NCI-H526 treated with DMSO at 0.1 percent for 48 hours (cell line): ENCODE data around the gene NUDT4.

Experiments
- DNase-seq: peaks from one replicate; lab custom pipeline; 2025; lab: John Stamatoyannopoulos, UW

Gene NUDT4

GRCh38 chr12:93377252-93378195 is at the start of gene NUDT4:
TSS of gene NUDT4 (plus strand) at chr12:93377925. CDS start at chr12:93378323, 398 bp downstream.
- peak; percentile 83 for DNase-seq

DNA sequence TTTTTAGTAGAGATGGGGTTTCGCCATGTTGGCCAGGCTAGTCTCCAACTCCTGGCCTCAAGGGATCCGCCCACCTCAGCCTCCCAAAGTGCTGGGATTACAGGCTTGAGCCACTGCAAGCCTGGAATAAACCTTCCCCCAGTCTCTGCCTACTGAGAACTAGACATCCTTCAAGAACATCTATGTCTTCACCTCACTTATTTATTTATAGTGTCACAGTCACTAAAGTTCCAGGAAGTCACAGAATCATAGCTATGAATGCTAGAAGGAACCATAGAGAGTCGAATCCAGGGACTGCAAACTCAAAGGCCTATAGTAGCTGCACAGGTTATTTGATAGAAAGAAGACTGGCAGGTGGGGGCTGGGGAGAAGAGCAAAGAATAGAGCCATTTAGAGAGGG is 44.7 kb upstream of the NUDT4 start:
- no peak for DNase-seq

GRCh38 chr12:93333828-93334227 is 43.9 kb upstream of the NUDT4 start:
- no peak for DNase-seq

DNA sequence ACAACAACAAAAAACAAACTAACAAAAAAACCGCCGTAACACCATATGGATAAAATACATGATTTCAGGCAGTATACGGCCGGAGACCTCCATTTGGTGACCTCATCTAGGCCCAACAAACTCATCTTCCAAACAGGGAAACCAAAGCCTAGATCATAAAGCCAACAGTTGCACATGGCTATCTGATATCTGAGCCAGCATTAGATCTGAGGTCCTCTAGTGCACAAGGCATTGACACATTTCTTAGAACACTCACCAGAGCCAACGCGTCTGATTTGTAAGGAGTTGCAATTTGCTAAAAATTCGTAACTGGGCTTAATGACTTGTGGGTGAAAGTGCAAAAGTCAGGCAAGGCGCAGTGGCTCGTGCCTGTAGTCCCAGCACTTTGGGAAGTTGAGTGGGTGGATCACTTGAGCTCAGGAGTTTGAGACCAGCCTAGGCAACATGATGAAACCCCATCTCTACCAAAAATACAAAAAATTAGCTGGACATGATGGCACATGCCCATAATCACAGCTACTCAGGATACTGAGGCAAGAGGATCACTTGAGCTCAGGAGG is 42.0 kb upstream of the NUDT4 start:
- DNase-seq: no peak

DNA sequence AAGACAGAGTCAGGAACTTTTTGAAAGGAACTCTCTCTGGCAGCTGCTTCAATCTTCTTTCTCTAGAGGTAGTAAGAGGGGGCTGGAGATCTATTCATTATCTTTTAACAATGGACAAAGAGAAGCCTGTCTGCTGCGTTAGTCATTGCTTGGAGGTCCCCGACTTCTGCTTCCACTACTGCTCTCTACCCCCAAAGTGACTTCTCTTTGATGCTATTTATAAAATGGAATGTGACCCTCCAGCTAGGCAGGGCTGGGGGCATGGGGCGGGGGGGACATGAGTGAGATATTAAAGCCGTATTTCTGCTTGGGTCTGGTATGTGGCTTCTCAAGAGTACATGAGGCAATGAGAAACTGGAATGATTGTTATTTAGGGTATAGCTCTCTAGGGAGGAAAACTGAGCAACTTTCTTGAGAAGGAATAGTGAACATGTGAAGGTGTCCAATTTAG is 41.4 kb upstream of the NUDT4 start:
- no peak for DNase-seq

- no peak for DNase-seq
These were observed 39.1 kb upstream of the NUDT4 start for GRCh38 chr12:93338598-93338997.

GRCh38 chr12:93339695-93340094 is 38.0 kb upstream of the NUDT4 start:
- DNase-seq: no peak

DNA sequence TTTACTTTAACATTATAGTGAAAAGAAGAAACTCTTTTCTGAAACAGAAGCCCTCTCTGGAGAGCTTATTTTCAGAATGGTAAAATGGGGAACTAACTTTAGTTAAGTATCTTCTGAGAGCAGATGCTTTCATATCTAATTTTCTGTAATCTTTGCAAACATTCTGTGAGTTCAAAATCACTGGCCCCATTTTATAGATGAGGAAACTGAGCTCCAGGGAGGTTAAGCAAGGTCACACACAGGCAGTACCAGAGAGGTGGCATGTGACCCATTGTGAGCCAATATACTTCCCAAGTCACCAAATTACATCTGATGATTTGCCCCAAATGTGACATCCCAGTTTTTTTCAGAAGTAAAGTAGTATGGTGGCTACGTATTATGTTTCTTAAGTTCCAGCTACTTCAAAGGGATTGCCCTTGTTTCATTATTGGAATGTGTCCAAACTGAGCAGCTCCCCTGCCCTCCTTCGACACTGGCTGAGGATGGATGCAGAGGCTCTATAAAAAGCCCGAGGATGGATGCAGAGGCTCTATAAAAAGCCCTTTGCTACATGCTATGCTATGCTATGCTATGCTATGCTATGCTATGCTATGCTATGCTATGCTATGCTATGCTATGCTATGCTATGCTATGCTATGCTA is 36.2 kb upstream of the NUDT4 start:
- no peak for DNase-seq

- no peak for DNase-seq
These were observed 30.5 kb upstream of the NUDT4 start for GRCh38 chr12:93347054-93347785.

- no peak for DNase-seq
These were observed 28.9 kb upstream of the NUDT4 start for GRCh38 chr12:93348575-93349435.

GRCh38 chr12:93351726-93352125 is 26.0 kb upstream of the NUDT4 start:
- no peak for DNase-seq

DNA sequence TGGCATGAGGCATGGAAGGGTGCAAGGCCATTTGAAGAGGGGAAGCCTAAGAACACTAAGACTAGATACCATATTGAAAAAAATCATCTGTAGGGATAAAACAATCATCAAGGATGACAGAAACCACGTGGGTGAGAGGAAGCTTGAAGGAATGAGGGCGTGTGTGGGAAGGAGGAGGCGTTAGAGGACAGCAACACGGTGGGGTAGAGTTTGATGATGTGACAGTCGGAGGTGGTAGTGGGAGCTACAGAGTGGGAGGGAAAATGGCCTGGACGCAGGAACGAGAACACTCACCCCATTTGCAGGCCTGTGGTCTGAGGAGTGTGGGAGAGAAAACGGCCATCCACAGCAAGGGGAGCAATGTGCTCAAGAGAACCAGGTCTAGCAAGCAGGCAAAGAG is 25.4 kb upstream of the NUDT4 start:
- no peak for DNase-seq

GRCh38 chr12:93356214-93356613 is 21.5 kb upstream of the NUDT4 start:
- no peak for DNase-seq

- DNase-seq: no peak
These were observed 19.7 kb upstream of the NUDT4 start for GRCh38 chr12:93358058-93358457.

DNA sequence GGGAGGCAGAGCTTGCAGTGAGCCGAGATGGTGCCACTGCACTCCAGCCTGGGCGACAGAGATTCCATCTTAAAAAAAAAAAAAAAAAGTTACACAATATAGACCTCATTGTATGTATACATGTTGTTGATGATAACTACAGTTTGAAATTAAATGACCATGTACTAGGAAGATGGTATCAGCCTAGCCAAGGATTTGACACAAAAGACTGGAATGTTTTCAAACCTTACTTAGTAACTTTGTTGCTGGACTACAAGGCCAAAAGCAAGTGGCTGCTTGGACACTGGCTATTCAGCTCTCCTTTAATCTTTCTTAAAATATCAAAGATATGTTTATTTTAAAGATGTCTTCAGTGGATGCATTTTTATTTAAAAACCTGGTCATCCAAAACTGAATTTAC is 18.9 kb upstream of the NUDT4 start:
- no peak for DNase-seq

GRCh38 chr12:93360688-93361087 is 17.0 kb upstream of the NUDT4 start:
- DNase-seq: no peak

DNA sequence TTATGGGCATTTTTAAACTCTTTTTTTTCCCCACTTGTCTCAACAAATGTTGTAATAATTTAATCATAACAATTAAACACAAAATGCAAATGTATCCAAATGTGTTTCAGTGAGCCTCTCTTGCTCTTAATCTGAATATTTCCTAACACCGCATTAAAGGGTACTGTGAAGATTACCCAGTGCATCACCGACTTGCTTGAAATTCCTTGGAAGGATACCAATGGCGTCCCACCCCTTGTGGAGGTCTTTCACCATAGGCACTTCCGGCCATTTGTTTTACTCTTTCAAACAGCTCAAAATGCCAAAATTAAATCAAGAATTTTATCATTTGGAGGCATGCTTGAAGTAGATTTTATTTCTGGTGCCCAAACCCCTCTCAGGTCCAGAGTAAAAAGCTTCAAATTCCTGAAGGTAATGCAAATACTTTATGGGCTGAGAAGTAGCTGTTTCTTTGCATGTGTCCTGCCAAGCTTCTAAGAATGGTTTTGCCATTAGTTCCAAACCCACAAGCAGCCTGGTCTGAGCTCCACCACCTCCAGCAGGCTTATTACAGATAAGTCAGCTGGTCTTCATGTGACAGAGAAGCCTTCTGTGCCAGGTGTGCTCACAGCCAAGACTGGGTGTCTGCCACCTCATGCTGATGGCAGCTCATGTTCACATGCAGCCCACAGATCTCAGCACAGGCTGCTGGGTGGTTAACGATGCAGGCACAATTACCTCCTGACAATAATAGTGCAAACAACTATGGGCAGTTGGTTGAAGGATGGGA is 16.4 kb upstream of the NUDT4 start:
- no peak for DNase-seq

- DNase-seq: no peak
These were observed 13.9 kb upstream of the NUDT4 start for GRCh38 chr12:93363841-93364297.

DNA sequence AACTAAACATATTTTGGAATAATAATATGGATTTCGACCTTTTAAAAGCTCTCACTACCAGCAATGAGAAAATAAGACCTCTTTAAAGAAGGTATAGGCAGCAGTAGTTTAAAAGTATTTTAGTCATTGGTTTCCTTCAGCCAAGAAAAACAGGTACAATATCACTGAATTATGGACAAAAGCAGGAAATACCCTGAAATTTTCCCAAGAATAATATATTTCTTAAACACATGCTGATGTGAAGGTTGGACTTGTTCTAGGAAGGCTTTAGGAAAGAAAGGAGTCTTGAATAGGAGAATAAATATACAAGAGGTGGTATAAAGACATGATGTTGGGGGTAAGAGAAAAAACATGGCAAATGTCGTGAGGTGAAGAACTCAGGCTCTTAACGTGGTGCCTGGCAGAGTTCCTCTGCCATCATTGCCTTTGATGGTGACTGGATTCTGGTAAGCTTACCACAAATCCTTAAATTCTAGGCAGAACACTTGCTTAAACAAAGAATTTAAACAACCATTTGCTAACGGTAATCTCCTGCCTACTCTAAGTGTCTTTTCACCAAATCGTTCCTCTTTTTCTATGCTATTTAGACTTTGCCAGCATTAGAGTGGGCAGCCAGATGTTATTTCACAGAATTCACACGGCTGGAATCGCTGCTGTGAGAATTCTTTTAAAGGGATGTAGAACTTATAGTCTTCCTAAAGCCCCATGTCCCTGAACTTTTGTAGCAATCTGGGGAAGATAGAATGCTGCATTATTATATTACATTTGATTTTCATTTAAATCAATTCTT is 11.9 kb upstream of the NUDT4 start:
- no peak for DNase-seq

- DNase-seq: no peak
These were observed 11.3 kb upstream of the NUDT4 start for GRCh38 chr12:93366422-93366821.
